Measurements from ENCODE around the gene CEMP1.
"Not testable (repeated sequence)": the region's sequence is repeated elsewhere in the genome, so short reads cannot be mapped to it uniquely, and the experiment has no call there.

- not testable (repeated sequence) for TF ChIP-seq CTCF (IDR thresholded peaks at IDR 0.05); ZNF281 (CRISPR knock-in tag; IDR thresholded peaks at IDR 0.05); EMX1 (CRISPR knock-in tag; IDR thresholded peaks at IDR 0.05); ZNF425 (CRISPR knock-in tag; conservative IDR thresholded peaks at IDR 0.05); NFATC4 (CRISPR knock-in tag; IDR thresholded peaks at IDR 0.05); SP1 (CRISPR knock-in tag; conservative IDR thresholded peaks at IDR 0.05); E2F4 (CRISPR knock-in tag; IDR thresholded peaks at IDR 0.05; ENCODE audit: borderline replicate concordance, low read depth); FOXK1 (CRISPR knock-in tag; IDR thresholded peaks at IDR 0.05); ESRRA (CRISPR knock-in tag; IDR thresholded peaks at IDR 0.05; ENCODE audit: borderline replicate concordance); ZNF317 (CRISPR knock-in tag; IDR thresholded peaks at IDR 0.05; ENCODE audit: borderline replicate concordance, low read depth); CREB1 (CRISPR knock-in tag; IDR thresholded peaks at IDR 0.05); TCF7 (CRISPR knock-in tag; IDR thresholded peaks at IDR 0.05; ENCODE audit: low read depth)
- TF ChIP-seq, protein P1, sequence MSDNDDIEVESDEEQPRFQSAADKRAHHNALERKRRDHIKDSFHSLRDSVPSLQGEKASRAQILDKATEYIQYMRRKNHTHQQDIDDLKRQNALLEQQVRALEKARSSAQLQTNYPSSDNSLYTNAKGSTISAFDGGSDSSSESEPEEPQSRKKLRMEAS (CRISPR knock-in tag; IDR thresholded peaks at IDR 0.05), result not testable (repeated sequence)
Measured at GRCh38 chr16:2534335-2534734, 3.1 kb upstream of the CEMP1 start.
